ENCODE measurements around the gene CORO2B. TPM values are rescaled to one million over a fixed set of nuclear protein-coding genes. Genes with fewer than 3 reads are reported as not detected.
A peak's percentile ranks its signal among the peaks of the same experiment; 100 is the strongest.

The CORO2B gene
- total RNA-seq, 4 donors from 2014 or later = 1.3 to 18.2 (median 7.0) TPM

DNA sequence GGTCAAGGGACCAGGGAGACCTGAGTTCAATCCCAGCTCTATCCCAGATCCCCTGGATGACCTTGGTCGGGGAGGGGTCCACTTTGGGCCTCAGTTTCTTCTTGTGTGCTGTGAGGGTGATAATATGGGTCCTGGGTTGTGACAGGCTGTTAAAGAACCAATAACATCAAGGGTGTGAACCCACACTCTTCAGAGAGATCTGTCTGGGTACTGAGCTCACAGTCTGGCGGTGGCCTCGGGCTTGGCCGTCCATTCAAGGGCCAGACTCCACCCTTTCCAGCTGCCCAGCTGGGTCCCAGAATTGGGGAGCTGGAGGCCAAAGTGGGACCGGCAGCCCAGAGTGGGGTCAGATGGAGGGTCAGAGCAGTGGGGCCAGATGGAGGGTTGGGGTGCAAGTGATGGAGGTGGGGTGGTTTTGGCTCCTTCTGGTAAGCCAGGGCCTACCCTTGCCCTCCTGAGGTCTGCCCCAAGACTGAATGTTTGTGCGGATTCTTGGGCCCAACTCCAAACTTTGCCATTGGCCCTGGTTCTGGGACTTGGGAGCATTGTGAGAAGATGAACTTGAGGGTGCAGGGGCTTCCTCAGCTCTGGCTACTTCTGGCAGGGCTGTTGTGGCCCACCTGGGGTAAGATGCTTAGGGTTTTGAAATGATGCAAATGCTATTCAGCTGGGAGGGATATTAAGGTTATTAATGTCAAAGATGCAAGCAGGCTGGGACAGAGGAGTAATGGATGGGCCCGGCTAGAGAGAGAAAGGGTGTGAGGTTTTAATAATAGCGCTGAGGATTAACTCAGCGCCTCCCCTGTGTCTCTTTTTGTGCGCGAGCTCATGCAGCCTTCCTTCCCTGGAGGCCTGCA lies 1.5 kb downstream of the CORO2B start:
- peak overlapping the region in 1 of 2 donors; percentile 60 for H3K4me3 ChIP-seq
- H3K27ac ChIP-seq = peak overlapping the region; percentile 75 to 90
- intact Hi-C loops (cut with DNase I; ENCODE audit: low total_unique reads) = no loop called here
- H3K36me3 ChIP-seq = no peaks in the 10 kb centered on the region
- no peak for DNase-seq
- no peaks in the 10 kb centered on the region for H3K9me3 ChIP-seq
- no peaks in the 10 kb centered on the region for H3K27me3 ChIP-seq
- peaks cover 0 to under 1% of the 10 kb centered on the region in 2 donors for H3K4me1 ChIP-seq
- TF ChIP-seq POLR2A (IDR thresholded peaks at IDR 0.05) = no peak
- no peak for TF ChIP-seq CTCF (IDR thresholded peaks at IDR 0.05)

GRCh38 chr15:68580883-68581155 lies 2.0 kb downstream of the CORO2B start:
- no peak for TF ChIP-seq POLR2A (IDR thresholded peaks at IDR 0.05)
- peaks cover 4 to 6% of the 10 kb centered on the region in 2 donors for H3K4me1 ChIP-seq
- H3K27me3 ChIP-seq = no peaks in the 10 kb centered on the region
- no peaks in the 10 kb centered on the region for H3K9me3 ChIP-seq
- no peak for DNase-seq
- intact Hi-C loops (cut with DNase I; ENCODE audit: low total_unique reads) = no loop called here
- no peak overlapping the region for H3K4me3 ChIP-seq
- H3K27ac ChIP-seq = peak overlapping the region; percentile 75 to 90
- H3K36me3 ChIP-seq = no peaks in the 10 kb centered on the region

GRCh38 chr15:68581725-68582124 lies 2.9 kb downstream of the CORO2B start:
- Histone ChIP-seq H3K27me3 (no peaks in the 10 kb centered on the region), H3K27ac (peak overlapping the region; percentile 10 to 90), H3K9me3 (no peaks in the 10 kb centered on the region), H3K4me1 (peaks cover 9 to 13% of the 10 kb centered on the region in 2 donors), H3K36me3 (no peaks in the 10 kb centered on the region), H3K4me3 (no peak overlapping the region)
- intact Hi-C loops (cut with DNase I; ENCODE audit: low total_unique reads) = no loop called here
- TF ChIP-seq CTCF (IDR thresholded peaks at IDR 0.05) (no peak), POLR2A (IDR thresholded peaks at IDR 0.05) (no peak)
- DNase-seq = no peak

- TF ChIP-seq CTCF (IDR thresholded peaks at IDR 0.05) (no peak), POLR2A (IDR thresholded peaks at IDR 0.05) (no peak)
- Histone ChIP-seq H3K9me3 (no peaks in the 10 kb centered on the region), H3K4me3 (no peak overlapping the region), H3K4me1 (peaks cover 9 to 13% of the 10 kb centered on the region in 2 donors), H3K27ac (peak overlapping the region; percentile 10 to 90), H3K27me3 (no peaks in the 10 kb centered on the region), H3K36me3 (no peaks in the 10 kb centered on the region)
- intact Hi-C loops (cut with DNase I; ENCODE audit: low total_unique reads) = no loop called here
- DNase-seq = no peak
Measured at GRCh38 chr15:68582236-68582635, 3.4 kb downstream of the CORO2B start.

- DNase-seq = no peak
- peaks cover 9 to 13% of the 10 kb centered on the region in 2 donors for H3K4me1 ChIP-seq
- TF ChIP-seq POLR2A (IDR thresholded peaks at IDR 0.05) (no peak), CTCF (IDR thresholded peaks at IDR 0.05) (no peak)
- H3K36me3 ChIP-seq = no peaks in the 10 kb centered on the region
- no peaks in the 10 kb centered on the region for H3K27me3 ChIP-seq
- intact Hi-C loops (cut with DNase I; ENCODE audit: low total_unique reads) = no loop called here
- peak overlapping the region in 1 of 2 donors; percentile 90 for H3K27ac ChIP-seq
- H3K9me3 ChIP-seq = no peaks in the 10 kb centered on the region
- no peak overlapping the region for H3K4me3 ChIP-seq
Measured at GRCh38 chr15:68582864-68583263, 4.1 kb downstream of the CORO2B start.

Data from uterus (tissue), 4 donors.